Measurements from ENCODE around the gene ANKRD13D.
"Not testable (repeated sequence)": the region's sequence is repeated elsewhere in the genome, so short reads cannot be mapped to it uniquely, and the experiment has no call there.

The ANKRD13D gene

DNA sequence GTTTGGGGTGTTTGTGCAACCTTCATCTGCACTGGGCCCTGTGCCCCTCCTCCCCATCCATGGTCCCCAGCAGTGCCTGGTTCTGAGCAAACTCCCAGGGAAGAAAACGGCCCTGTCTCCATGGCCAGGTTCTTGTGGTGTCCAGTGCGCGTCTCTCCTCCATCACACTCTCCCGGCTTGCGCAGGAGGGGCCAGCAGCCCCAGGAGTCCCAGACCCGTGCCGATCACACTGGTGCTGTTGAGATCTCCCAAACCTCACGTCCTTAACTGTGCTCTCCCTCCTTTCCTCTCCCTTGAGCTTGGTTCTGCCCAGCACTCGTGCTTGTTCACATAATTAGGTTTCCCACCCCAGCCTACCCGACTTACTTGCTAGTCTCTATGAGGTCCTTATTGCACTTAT, 33.8 kb upstream of the ANKRD13D start:
- H3K4me3 Mint-ChIP-seq: no peak overlapping the region
- H3K9me3 Mint-ChIP-seq: no peaks in the 10 kb centered on the region
- no peak overlapping the region for H3K27ac Mint-ChIP-seq
- peaks cover 23% of the 10 kb centered on the region for H3K4me1 Mint-ChIP-seq
- ATAC-seq (ENCODE audit: low read depth) (no peak), DNase-seq (ENCODE audit: low spot score in 2 of 2) (no peak)
- H3K36me3 Mint-ChIP-seq: peaks cover 30% of the 10 kb centered on the region
- no peaks in the 10 kb centered on the region for H3K27me3 Mint-ChIP-seq

DNA sequence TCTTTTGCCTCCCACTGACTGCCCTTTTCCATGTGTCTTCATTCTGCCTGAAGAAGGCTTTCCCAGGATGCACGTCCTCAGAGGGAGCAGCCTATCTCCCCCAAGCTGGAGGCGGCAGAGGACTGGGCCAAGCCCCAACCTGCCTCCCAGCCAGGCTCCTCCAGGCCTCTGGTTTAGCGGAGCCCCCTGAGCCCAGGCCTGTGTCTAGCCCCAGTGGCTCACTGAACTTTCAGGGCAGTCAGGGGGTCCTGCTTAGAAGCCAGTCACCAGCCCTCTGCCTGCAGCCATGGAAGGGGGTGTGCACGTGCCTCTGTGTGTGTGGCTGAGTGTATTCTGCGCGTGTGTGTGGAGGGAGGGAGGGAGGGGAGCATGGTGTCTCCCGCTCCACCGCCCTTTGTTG, 33.2 kb upstream of the ANKRD13D start:
- no peak overlapping the region for H3K27ac Mint-ChIP-seq
- H3K36me3 Mint-ChIP-seq: peaks cover 26% of the 10 kb centered on the region

DNA sequence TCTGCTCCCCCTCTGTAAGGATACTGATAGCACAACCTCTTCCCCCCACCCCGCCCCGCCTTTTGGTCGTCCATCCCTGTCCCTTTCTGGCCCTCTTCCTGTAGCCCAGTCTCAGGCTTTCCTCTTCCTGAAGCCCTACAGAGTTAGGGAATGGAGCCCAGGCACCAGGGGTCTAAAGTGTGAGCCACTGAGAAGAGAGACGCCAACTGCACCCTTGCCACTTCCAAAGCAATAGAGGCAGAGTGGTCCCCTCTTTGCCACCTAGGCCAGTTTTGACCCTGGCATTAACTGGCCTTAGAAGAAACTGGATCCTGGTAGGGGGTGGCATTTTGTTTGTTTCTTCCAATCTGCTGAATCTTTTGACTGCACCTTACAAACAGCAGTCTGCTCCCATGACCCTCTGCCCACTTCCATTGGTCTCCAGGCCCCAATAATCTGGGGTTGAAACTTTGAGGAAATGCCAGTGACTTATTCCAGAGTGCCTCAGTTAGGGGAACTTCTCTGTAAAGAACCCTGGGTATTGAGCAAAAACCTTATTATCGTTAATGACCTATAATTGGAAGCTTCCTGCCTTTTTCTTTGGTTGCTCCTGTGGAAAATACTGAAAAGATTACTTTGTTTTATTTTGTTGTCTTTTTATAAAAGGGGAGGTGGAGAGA, 32.5 kb upstream of the ANKRD13D start:
- peaks cover 26% of the 10 kb centered on the region for H3K4me1 Mint-ChIP-seq
- peaks cover 2% of the 10 kb centered on the region for H3K27me3 Mint-ChIP-seq
- H3K9me3 Mint-ChIP-seq: no peaks in the 10 kb centered on the region
- H3K27ac Mint-ChIP-seq: peak overlapping the region; percentile 41
- no peak overlapping the region for H3K4me3 Mint-ChIP-seq
- peaks cover 26% of the 10 kb centered on the region for H3K36me3 Mint-ChIP-seq
- no peak for ATAC-seq (ENCODE audit: low read depth)
- DNase-seq (ENCODE audit: low spot score in 2 of 2): no peak

More for the DNA sequence above, 33.2 kb upstream of the ANKRD13D start:
- no peak for ATAC-seq (ENCODE audit: low read depth)
- H3K9me3 Mint-ChIP-seq: no peaks in the 10 kb centered on the region
- H3K4me1 Mint-ChIP-seq: peaks cover 22% of the 10 kb centered on the region
- no peak for DNase-seq (ENCODE audit: low spot score in 2 of 2)
- H3K4me3 Mint-ChIP-seq: no peak overlapping the region
- no peaks in the 10 kb centered on the region for H3K27me3 Mint-ChIP-seq

DNA sequence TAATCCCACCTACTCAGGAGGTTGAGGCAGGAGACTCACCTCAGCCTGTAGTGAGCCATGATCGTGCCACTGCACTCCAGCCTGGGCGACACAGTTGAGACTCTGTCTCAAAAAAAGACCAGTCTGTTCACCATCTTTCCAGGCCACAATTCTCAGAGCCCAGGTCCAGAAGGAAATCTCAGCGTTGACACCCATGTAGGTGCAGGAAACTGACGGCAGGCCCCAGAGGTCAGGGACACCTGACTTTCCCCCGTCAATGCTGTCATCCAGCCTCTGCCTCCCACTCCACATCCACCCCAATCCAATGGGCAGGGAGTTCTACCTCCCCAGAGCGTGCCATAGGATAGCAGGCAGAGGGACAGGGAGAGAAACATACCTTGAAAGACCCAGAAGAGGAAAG, 28.7 kb upstream of the ANKRD13D start:
- H3K27ac Mint-ChIP-seq: no peak overlapping the region
- no peak overlapping the region for H3K4me3 Mint-ChIP-seq
- H3K9me3 Mint-ChIP-seq: no peaks in the 10 kb centered on the region
- peaks cover 5% of the 10 kb centered on the region for H3K36me3 Mint-ChIP-seq
- ATAC-seq (ENCODE audit: low read depth) (no peak), DNase-seq (ENCODE audit: low spot score in 2 of 2) (no peak)
- peaks cover 5% of the 10 kb centered on the region for H3K27me3 Mint-ChIP-seq
- peaks cover 25% of the 10 kb centered on the region for H3K4me1 Mint-ChIP-seq

DNA sequence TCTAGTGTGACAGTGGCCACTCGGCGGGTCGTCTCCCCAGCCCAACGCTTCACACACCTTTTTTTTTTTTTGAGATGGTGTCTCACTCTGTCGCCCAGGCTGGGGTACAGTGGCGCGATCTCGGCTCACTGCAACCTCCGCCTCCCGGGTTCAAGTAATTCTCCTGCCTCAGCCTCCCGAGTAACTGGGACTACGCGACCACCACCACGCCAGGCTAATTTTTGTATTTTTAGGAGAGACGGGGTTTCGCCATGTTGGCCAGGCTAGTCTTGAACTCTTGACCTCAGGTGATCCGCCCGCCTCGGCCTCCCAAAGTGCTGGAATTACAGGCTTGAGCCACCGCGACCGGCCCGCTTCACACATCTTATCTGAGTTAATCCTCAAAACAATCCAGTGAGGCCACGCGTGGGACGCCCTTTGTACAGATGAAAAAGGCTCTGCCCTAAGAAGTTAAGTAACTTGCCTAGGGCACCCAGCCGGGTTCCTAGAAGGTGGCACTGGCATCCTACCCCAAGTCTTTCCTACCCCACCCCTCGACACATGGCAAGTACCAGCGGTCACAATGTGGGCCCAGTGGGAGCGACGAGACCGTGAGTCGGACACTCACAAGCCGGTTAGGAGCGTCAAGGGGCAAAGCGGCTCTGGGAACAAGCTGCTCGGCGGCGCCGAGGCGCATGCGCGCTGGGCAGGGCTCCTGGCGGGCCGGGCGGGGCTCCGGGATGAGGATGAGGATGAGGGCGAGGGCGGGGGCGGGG, 28.0 kb upstream of the ANKRD13D start:
- not testable (repeated sequence) for H3K27ac Mint-ChIP-seq; DNase-seq (ENCODE audit: low spot score in 2 of 2); ATAC-seq (ENCODE audit: low read depth); H3K9me3 Mint-ChIP-seq; H3K27me3 Mint-ChIP-seq; H3K36me3 Mint-ChIP-seq
- Mint-ChIP-seq H3K4me1 (peaks cover 26% of the 10 kb centered on the region), H3K4me3 (peak overlapping the region; percentile 12)

DNA sequence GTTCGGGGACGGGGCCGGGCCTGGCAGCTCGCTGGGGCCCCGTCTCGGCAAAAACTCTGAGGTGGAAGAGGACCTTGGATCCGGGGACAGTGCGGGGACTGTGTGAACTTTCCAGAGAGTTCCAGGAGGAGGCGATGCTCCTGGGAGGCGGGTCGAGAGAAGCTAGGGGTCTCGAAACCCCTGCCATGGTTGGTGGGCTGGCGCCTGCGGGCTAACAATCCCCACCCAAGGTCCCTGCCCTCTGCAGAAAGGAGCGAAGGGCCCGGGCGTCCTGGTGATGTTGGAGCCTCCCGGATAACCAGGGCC, 27.5 kb upstream of the ANKRD13D start:
- peaks cover 5% of the 10 kb centered on the region for H3K27me3 Mint-ChIP-seq
- peaks cover 2% of the 10 kb centered on the region for H3K36me3 Mint-ChIP-seq
- H3K9me3 Mint-ChIP-seq: no peaks in the 10 kb centered on the region
- H3K4me3 Mint-ChIP-seq: no peak overlapping the region
- DNase-seq (ENCODE audit: low spot score in 2 of 2): no peak
- H3K27ac Mint-ChIP-seq: no peak overlapping the region
- H3K4me1 Mint-ChIP-seq: peaks cover 26% of the 10 kb centered on the region
- ATAC-seq (ENCODE audit: low read depth): no peak

DNA sequence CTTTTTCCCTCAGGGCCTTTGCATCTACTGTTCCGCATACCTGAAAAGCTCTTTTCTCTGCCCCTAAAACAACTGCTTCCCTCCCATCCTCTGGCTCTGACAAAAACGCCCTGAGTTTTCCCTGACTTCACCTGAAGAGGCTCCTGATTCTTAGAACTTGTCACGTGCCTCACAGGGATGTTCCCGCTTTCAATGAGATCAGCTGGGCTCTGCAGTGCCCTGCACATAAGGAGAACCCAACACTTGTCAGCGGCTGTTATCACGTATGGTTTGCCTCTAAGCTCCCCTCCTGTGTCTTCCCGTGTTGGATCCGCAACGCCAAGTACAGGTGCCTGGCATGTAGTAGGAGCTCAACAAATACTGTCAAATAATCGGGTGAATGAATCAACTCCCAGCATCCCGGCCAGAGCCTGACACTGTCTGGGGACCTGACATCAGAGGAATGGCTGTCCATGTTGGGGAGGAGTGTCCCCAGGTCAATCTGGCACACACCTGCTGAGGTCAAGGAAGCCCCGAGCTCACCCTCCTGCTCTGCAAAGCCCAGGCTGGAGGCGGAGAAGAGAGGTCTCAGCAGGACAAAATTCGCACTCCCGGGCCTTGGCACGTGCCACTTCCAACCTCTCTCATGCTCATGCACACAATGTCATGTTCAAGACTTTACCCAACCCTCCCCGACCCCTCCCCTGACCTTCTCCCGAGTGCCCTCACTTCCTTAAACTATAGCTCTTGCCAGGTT, 27.0 kb upstream of the ANKRD13D start:
- DNase-seq (ENCODE audit: low spot score in 2 of 2) (no peak), ATAC-seq (ENCODE audit: low read depth) (no peak)
- peak overlapping the region; percentile 12 for H3K27ac Mint-ChIP-seq
- H3K9me3 Mint-ChIP-seq: no peaks in the 10 kb centered on the region
- H3K27me3 Mint-ChIP-seq: peaks cover 5% of the 10 kb centered on the region
- H3K4me3 Mint-ChIP-seq: peak overlapping the region; percentile 77
- peaks cover 27% of the 10 kb centered on the region for H3K4me1 Mint-ChIP-seq
- H3K36me3 Mint-ChIP-seq: peaks cover 3% of the 10 kb centered on the region

DNA sequence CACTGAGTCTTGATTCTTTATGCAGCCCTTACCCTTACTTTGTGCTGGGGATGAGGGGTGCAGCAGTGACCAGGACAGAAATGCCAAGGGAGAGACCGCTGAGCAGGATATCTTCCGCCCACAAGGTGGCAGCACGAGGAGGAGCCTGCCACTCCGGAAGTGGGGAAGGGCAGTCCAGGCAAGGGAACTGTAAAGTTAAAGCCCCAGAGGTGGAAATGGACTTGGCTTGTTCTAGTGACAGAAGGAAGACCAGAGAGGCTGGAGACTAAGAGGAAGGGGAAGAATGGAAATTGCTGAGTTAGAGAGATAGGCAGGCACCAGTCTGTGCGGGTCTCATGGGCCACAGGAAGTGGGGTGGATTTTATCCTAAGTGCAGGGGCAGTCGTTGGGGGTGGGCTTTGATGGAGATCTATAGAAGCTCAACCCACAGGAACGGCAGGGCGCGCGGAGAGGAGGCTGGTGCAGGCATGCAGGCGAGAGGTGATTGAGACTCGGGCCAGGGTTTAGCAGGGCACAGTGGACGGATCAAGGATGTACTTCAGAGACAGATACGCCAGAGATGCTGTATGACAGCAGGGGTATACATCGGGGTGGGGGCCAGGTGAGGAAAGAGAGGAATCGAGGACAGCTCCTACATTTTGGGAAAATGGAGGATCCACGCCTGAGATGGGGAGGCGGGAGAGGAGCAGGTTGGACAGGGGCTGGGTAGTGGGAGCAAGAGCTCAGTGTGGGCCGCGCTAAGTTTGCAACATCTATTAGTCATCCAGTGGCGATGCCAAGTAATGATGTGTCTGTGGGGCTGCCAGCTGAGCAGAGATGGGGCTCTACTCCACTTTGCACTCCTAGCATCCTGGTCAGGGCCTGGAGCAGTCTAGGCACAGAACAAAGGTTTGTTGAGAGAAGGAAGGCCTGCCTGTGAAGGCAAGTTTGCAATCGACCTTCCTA, 26.1 kb upstream of the ANKRD13D start:
- H3K36me3 Mint-ChIP-seq: peaks cover 11% of the 10 kb centered on the region
- peaks cover 5% of the 10 kb centered on the region for H3K27me3 Mint-ChIP-seq
- ATAC-seq (ENCODE audit: low read depth) (peak; percentile 40), DNase-seq (ENCODE audit: low spot score in 2 of 2) (peak; percentile 56 to 75)
- peaks cover 34% of the 10 kb centered on the region for H3K4me1 Mint-ChIP-seq
- no peaks in the 10 kb centered on the region for H3K9me3 Mint-ChIP-seq
- peak overlapping the region; percentile 12 for H3K27ac Mint-ChIP-seq
- peak overlapping the region; percentile 77 for H3K4me3 Mint-ChIP-seq

DNA sequence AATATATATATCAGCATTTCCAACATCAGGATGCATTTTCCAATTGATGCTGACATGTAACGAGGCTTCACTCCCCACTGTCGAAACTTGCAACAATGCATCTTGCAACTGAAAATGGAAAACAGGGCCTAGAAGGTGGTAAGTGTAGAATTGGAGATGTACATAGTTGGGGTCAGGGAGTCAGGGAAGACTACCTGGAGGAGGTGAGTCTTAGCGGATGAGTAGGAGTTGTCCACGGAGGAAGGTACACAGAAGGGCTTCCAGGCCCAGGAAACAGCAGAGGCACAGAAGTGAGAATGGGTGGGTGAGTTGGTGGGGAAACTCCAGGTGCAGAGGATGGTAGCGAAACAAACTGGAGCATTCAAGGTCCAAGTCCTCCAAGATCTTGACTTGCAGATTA, 24.8 kb upstream of the ANKRD13D start:
- Mint-ChIP-seq H3K9me3 (no peaks in the 10 kb centered on the region), H3K27ac (peak overlapping the region; percentile 64), H3K27me3 (peaks cover 5% of the 10 kb centered on the region), H3K4me1 (peaks cover 40% of the 10 kb centered on the region), H3K36me3 (peaks cover 13% of the 10 kb centered on the region), H3K4me3 (peak overlapping the region; percentile 44)
- DNase-seq (ENCODE audit: low spot score in 2 of 2) (no peak), ATAC-seq (ENCODE audit: low read depth) (no peak)

DNA sequence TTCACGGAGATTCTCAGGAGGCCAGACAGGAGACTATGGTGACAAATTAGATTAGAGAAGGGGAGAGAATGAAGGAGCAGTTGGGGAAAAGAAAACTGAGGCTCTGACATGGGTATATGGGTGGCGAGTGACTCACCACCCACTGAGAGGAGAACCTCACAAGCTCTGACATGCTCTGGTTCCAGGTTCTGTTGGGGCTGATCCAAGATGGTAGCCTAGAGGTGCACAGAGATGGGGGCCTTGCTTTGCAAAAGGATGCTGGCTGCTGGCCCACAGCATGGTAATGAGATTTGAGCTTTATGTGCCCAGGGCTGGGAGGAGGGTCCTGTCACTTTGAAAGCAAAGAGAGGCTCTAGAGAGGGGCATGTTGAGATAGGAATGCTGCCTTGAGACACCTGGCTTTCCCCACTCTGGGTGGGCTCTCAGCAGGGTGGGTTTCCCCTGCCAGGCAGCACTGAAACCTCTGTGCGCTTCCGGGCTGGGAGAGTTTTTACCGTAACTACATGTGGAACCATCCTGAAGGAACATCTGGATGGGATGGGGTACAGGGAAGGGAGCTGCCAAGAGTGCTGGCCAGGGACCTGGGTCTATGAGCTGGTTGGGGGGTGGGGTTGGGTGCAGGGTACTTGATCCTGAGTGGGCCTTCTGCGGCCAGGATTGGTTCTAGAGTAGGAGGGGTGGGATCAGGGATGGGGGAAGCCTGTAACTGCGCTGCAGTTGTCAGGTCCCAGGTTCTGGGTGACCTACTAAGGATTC, 24.0 kb upstream of the ANKRD13D start:
- no peak for DNase-seq (ENCODE audit: low spot score in 2 of 2)
- H3K36me3 Mint-ChIP-seq: peaks cover 13% of the 10 kb centered on the region
- ATAC-seq (ENCODE audit: low read depth): no peak
- peaks cover 5% of the 10 kb centered on the region for H3K27me3 Mint-ChIP-seq
- peaks cover 40% of the 10 kb centered on the region for H3K4me1 Mint-ChIP-seq
- H3K27ac Mint-ChIP-seq: peak overlapping the region; percentile 64
- no peaks in the 10 kb centered on the region for H3K9me3 Mint-ChIP-seq
- peak overlapping the region; percentile 85 for H3K4me3 Mint-ChIP-seq

DNA sequence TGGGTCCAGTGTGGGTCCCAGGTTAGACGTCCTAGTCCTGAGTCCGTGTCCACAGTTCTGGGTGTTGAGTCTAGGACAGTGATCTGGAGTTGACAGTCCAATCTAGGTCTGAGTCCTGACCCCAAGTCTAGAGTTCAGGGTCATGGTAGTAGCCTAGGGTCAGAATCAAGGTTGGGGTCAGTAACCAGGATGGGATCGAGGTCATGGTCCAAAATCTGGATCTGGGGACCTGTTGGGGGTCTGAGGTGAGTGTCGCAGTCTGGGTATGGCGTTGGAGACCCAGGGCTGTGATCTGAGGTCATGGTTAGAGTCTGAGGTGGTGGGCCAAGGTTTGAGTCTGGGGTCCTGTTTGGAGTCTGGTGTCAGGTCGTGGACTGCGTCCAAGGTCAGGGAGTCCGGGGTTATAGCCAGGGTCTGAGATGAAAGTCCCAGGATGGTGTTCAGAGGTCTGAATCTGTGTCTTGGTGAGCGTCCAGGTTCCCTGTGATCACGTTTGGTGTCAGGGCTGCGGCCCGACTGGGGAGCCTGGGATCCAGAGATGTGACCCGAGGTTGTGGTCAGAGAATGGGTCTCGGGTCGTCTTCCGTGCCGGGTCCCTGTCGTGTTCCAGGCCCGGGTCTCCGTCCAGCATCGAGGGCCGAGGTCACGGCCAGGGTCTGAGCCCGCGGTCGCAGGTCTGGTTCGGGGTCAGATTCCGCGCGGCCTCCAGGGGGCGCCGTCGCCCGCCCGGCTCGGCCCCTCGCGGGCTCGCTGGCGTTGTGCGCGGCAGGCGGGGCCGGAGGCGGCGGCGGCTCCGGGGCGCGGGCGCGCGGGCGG, 23.3 kb upstream of the ANKRD13D start:
- Mint-ChIP-seq H3K36me3 (peaks cover 20% of the 10 kb centered on the region), H3K4me1 (peaks cover 46% of the 10 kb centered on the region), H3K27ac (peak overlapping the region; percentile 87), H3K27me3 (peaks cover 5% of the 10 kb centered on the region), H3K9me3 (no peaks in the 10 kb centered on the region), H3K4me3 (peak overlapping the region; percentile 85)
- ATAC-seq (ENCODE audit: low read depth): peak; percentile 68
- peak; percentile 85 to 87 for DNase-seq (ENCODE audit: low spot score in 2 of 2)

DNA sequence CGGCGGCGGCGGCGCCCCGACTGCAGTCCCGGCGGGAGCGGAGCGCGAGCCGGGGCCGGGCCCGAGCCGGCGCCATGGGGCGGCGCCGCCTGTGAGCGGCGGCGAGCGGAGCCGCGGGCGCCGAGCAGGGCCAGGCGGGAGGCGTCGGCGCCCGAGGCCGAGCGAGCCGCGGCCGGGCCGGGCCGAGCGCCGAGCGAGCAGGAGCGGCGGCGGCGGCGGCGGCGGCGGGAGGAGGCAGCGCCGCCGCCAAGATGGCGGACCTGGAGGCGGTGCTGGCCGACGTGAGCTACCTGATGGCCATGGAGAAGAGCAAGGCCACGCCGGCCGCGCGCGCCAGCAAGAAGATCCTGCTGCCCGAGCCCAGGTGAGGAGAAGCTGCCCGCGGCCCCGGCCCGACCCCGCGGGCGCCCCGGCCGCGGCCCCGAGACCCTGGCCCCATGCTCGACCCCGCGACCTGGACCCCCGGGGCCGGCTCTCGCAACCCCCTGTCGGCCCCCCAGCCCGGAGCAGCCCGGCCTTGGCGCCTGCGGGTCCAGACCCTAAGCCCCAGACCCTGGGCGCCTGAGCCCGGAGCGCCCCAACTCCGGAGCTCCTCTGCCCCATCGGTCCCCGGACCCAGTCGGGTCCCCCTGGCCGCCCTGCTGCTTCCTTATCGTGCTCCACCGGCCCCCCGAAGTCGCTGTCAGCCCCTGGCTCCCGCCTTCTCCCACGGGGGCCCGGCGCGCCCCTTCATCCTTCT, 22.5 kb upstream of the ANKRD13D start, which contains the start of gene GRK2:
Gene GRK2 (plus strand): TSS at position 25 of the 739 bp plus-strand sequence. CDS start 227 bp downstream, at position 252.
- Mint-ChIP-seq H3K4me1 (peaks cover 49% of the 10 kb centered on the region), H3K9me3 (no peaks in the 10 kb centered on the region), H3K4me3 (peak within 1 kb of the TSS; percentile 95), H3K36me3 (peaks cover 22% of the 10 kb centered on the region), H3K27ac (peak within 1 kb of the TSS; percentile 95), H3K27me3 (peaks cover 3% of the 10 kb centered on the region)
- DNase-seq (ENCODE audit: low spot score in 2 of 2): no peak
- ATAC-seq (ENCODE audit: low read depth): peak; percentile 50

Data from memory B cell (primary cell).